GM19025 (cell line): ENCODE measurements around the gene TESMIN.

Experiments used
- ATAC-seq: cut with Tn5 transposase; IDR thresholded peaks from one replicate; pipeline ENCODE4 v1.9.1; 2021; ENCODE audit warnings: mild to moderate bottlenecking, low read depth, moderate library complexity; ENCODE audit not compliant: unreplicated experiment

The TESMIN gene

GRCh38 chr11:68685656-68686380, 65.5 kb downstream of the TESMIN start:
- no peak for ATAC-seq

DNA sequence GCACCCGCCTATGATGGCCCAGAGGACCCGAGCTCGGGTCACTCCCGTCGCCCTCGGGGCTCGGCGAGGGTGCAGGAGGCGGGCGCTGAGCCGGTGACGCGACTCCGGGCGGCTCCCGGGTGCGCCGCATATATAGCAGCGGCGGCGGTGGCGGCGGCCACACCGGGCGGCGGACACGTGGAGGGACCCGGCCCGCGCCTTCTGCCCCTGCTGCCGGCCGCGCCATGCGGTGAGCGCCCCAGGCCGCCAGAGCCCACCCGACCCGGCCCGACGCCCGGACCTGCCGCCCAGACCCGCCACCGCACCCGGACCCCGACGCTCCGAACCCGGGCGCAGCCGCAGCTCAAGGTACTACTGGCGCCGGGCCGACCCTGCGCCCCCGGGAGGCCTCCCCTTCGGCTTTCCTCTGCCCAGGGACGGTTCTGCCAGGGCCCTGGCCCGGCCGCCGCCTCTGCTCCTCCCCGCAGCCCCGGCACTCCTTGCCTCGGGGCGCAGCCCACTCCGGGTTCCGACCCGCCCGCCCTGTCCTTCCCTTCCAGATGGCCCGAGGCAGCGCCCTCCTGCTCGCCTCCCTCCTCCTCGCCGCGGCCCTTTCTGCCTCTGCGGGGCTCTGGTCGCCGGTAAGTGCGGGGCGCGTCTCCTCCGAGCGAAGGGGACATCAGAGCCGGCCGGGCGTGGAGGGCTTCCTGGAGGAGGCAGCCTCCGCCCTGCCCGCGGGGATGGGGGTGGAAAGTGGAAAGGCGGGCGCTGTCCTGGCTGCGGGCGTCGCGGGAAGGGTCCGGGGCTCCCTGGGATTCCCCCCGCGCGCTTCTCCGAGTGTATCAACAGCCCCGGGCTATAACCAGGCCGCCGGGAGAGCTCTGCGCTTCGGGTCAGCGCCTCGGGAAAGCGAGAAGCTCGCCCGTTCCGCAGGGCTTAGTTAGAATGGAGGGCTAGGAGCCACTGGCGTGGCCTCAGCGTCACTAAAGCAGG, 66.6 kb downstream of the TESMIN start, which contains the start of gene GAL:
GAL (plus strand) TSS at position 160 of the 972 bp plus-strand sequence; CDS start at position 540, 380 bp downstream.
- no peak for ATAC-seq

GRCh38 chr11:68683536-68684384, 67.6 kb downstream of the TESMIN start:
- ATAC-seq = no peak

GRCh38 chr11:68683121-68683520, 68.2 kb downstream of the TESMIN start:
- no peak for ATAC-seq

DNA sequence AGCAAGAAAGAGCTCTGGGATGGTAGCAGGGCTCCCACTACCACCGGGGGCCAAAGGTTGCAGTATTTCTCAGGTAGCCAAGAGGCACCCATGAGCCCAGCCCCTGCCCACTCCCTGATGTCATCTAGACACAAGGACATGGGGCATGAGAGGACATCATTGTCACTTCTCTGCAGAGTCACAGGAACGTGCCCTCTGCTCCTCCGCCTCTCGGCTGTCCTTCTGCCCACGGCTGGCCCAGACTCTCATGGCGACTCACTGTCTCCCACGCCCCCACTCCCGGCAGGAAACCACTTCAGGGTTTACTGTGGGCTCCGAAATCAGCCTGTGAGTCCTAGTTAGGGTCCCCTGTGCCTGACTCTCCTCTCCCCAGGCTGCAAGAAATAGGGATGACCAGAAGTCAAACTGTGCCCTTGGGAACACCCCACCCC, 68.8 kb downstream of the TESMIN start:
- no peak for ATAC-seq

DNA sequence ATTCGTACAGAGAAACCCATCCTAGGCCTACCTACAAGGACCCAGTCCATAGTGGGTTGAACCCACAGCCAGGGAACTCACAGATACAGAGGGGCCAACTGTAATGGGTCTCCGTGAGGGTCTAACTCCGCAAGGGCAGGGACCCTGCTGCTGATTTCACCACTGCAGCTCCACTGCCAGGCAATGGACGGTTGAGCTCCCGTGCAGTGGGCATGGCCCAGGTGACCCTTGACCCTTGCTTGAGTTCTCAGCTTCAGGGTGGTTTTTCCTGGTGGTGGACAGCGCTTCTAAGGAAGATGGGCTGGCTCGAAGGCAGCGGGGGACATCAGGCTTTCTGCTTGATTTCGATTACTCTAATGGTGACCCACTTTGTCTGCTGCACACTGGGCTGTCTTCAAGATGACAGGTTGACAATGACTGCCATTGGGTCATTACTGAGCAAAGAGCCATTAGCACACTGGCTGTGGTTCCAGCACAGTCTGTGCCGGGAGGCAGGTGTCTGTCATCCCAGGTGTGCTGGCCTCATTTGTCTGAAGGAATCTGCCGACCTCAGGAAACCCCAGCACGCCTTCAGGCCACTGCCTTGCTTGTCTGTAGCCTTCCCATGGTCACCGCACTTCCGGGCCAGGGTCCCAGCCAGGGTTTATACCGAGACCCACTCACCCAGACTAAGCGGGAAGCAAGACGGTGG, 70.6 kb downstream of the TESMIN start:
- no peak for ATAC-seq

DNA sequence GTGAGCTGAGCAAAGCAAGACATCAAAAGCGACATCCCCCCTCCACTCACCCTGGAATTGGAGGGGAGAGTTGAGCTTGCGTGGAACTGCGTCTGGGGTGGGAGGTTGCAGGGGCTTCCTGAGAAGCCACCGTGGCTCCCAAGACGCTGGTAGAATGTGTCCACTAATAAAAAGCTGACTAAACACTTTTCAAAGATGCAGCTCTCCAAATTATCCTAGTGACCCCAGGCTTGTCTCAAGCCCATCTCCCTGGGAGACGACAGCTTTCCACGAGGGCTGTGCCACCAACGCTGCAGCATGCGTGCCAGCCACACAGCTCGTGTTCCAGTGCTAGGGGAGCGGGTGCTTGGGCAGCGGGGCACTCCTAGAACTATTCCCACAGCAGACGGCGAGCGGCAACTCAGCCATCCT, 73.3 kb downstream of the TESMIN start:
- ATAC-seq = no peak

DNA sequence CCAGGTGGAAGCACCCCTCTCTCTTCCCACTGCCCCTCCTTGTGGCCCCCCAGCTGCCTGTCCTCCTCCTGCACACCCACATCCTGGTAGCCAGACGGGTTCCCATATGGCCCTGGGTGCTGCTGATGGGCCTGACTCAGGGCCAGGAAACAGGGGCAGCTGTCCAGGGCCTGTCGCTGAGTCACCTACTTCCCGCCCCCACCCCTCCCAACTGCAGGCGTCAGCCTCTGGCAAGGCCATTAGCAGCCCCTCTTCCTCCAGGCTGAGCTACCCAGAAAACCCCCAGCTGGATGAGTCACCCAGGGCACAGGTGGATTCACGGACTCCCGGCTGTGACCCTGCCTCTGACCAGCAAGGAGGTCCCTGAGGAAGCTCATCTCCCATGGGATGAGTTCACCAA, 73.9 kb downstream of the TESMIN start:
- ATAC-seq = no peak

DNA sequence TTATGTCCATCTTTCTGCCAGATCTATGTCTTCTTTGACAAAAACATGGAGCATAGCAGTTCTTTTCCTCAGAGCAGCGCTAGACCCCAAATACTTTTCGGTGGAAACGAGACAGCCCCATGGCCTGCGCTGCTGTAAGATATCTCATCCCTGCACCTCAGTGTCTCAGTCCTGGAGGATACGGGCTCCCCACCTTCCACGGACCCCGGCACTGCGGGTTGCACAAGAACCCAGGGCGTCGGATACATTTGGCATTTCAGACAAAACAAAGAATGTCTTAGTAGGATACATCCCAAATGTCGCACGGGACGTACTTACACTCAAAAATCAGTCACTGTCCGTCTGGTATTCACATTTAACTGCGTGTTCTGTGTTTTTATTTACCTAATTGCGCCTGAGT, 76.9 kb downstream of the TESMIN start:
- no peak for ATAC-seq

GRCh38 chr11:68673991-68674390, 77.3 kb downstream of the TESMIN start:
- no peak for ATAC-seq

- ATAC-seq = no peak
Observed at GRCh38 chr11:68673306-68673945, 77.9 kb downstream of the TESMIN start.

- no peak for ATAC-seq
Observed at GRCh38 chr11:68670208-68670992, 80.9 kb downstream of the TESMIN start.

DNA sequence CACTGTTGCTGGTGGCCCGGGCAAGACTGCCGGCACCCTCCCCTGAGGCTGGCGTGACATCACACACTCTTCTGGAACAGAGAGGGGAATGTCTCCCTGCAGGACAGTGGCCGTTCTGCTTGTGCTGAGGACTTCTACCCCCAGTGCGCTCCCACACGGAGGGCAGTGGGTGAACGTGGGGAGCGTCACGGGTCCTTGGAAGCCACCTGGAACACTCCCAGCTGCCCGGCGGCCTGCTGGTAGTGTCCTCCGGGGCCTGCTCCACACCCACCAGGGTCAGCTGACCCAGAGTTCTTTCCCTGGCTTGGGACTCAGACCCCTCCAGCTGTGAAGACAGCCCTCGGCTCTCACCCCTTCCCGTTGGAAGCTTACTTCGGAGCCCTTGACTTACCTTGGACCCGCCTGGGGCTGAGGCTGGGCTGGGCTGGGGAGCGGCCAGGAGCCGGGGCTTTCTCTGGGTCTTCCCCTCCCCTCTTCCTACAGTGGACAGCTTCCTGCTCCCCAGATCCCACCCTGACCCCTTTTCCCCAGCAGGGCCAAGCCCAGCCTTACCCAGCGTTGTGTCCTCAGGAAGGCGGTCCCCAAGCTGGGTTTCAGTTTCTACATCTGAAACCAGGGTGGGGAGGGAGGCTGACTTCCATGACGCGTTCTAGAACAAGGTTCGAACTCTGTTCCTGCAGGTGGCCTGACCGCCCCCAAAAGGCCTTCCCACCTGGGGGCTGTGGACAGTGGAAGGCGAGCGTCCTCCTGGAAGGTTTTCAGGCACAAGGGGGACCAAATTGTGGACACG, 81.8 kb downstream of the TESMIN start:
- no peak for ATAC-seq

- no peak for ATAC-seq
Observed at GRCh38 chr11:68667511-68668500, 83.5 kb downstream of the TESMIN start.

DNA sequence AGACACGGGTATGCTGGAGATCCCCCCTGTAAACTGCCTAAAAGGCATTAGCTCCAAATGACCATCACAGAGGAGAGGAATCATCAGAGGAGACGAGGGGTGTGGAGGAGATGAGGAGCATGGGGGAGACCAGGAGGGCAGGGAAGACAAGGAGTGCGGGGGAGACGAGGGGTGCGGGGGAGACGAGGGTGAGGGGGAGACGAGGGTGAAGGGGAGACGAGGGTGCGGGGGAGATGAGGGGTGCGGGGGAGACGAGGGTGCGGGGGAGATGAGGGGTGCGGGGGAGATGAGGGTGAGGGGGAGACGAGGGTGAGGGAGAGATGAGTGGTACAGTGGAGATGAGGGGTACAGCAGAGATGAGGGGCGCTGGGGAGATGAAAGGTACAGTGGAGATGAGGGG, 84.5 kb downstream of the TESMIN start:
- ATAC-seq = no peak

- ATAC-seq = no peak
Observed at GRCh38 chr11:68665436-68665835, 85.9 kb downstream of the TESMIN start.

DNA sequence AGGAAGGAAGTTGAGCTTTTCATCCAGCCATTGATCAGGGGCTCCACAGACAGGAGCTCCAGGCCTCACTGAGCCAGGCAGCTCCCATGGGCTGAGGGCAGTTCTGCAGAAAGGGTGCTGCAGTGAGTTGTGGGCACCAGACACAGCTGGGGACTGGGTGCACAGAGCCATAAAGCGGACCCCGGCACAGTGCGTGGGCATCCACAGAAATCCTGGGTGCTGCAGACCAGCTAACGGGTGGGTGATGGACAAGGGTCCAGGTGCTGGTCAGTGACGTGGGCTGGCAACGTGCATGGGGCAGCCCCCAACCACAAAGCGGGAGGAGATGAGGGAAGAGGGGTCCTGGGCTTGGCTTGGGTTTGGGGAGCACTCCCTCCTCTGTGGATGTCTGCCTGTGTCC, 86.4 kb downstream of the TESMIN start:
- no peak for ATAC-seq
